HepG2 (cell line): Measurements from ENCODE around the gene CORT. TPM values are rescaled to one million over a fixed set of nuclear protein-coding genes. Genes with fewer than 3 reads are reported as not detected.

Experiments
- ADNP ChIP-seq: sonication (generic); formaldehyde crosslinking; IDR thresholded peaks from 2 replicates; pipeline ENCODE4 v1.4.0; 2020; ENCODE audit warnings: missing genetic modification reagents
- AHR ChIP-seq: IDR thresholded peaks from 2 replicates; pipeline ENCODE4 v1.6.1; 2018; ENCODE audit warnings: missing genetic modification reagents, missing compliant biosample characterization
- DNMT3B ChIP-seq: conservative IDR thresholded peaks from 2 replicates; pipeline ENCODE4 v1.6.1; 2016; ENCODE audit warnings: missing biosample characterization, control low read depth
- DPF2 ChIP-seq: sonication (generic); formaldehyde crosslinking; IDR thresholded peaks from 2 replicates; pipeline ENCODE4 v1.4.0; 2020; ENCODE audit warnings: mild to moderate bottlenecking, low read depth, missing genetic modification reagents, borderline replicate concordance
- IRF1 ChIP-seq: sonication (generic); formaldehyde crosslinking; IDR thresholded peaks from 2 replicates; pipeline ENCODE4 v1.4.0; 2020; ENCODE audit warnings: low read depth, mild to moderate bottlenecking, missing genetic modification reagents
- PHF8 ChIP-seq: sonication (generic); formaldehyde crosslinking; IDR thresholded peaks from 2 replicates; pipeline ENCODE4 v1.5.0; 2020; ENCODE audit warnings: missing genetic modification reagents
- POGZ ChIP-seq: sonication (generic); formaldehyde crosslinking; IDR thresholded peaks from 2 replicates; pipeline ENCODE4 v1.4.0; 2020; ENCODE audit warnings: mild to moderate bottlenecking, missing genetic modification reagents
- SALL1 ChIP-seq: sonication (generic); formaldehyde crosslinking; IDR thresholded peaks from 2 replicates; pipeline ENCODE4 v1.8.0; 2022; ENCODE audit warnings: mild to moderate bottlenecking, missing genetic modification reagents
- SIN3A ChIP-seq: IDR thresholded peaks from 2 replicates; pipeline ENCODE4 v1.6.1; 2011; ENCODE audit warnings: low read depth, mild to moderate bottlenecking, control low read depth, low read length, borderline replicate concordance
- SNAPC4 ChIP-seq: sonication (generic); formaldehyde crosslinking; IDR thresholded peaks from 2 replicates; pipeline ENCODE4 v1.4.0; 2020; ENCODE audit warnings: mild to moderate bottlenecking, missing genetic modification reagents
- SOX5 ChIP-seq: IDR thresholded peaks from 2 replicates; pipeline ENCODE4 v1.6.1; 2016; ENCODE audit warnings: borderline replicate concordance
- TBX2 ChIP-seq: sonication (generic); formaldehyde crosslinking; IDR thresholded peaks from 2 replicates; pipeline ENCODE4 v1.5.0; 2020; ENCODE audit warnings: missing genetic modification reagents, mild to moderate bottlenecking, borderline replicate concordance
- U2AF2 ChIP-seq: fragments of 200-400 bp; formaldehyde crosslinking; IDR thresholded peaks from 2 replicates; pipeline ENCODE4 v1.6.1; 2017; ENCODE audit warnings: low read depth, mild to moderate bottlenecking, low read length
- ZFP1 ChIP-seq: IDR thresholded peaks from 2 replicates; pipeline ENCODE4 v1.6.1; 2016
- ZNF30 ChIP-seq: sonication (generic); formaldehyde crosslinking; IDR thresholded peaks from 2 replicates; pipeline ENCODE4 v1.5.0; 2020; ENCODE audit warnings: mild to moderate bottlenecking, missing genetic modification reagents
- ZNF354B ChIP-seq: sonication (generic); formaldehyde crosslinking; IDR thresholded peaks from 2 replicates; pipeline ENCODE4 v1.8.0; 2022; ENCODE audit warnings: mild to moderate bottlenecking, missing genetic modification reagents
- ZNF430 ChIP-seq: sonication (generic); formaldehyde crosslinking; IDR thresholded peaks from 2 replicates; pipeline ENCODE4 v1.9.0; 2021; ENCODE audit warnings: mild to moderate bottlenecking, missing genetic modification reagents
- ZNF598 ChIP-seq: sonication (generic); formaldehyde crosslinking; IDR thresholded peaks from 2 replicates; pipeline ENCODE4 v1.5.1; 2020; ENCODE audit warnings: mild to moderate bottlenecking, missing genetic modification reagents, borderline replicate concordance
- ZNF777 ChIP-seq: sonication (generic); formaldehyde crosslinking; IDR thresholded peaks from 2 replicates; pipeline ENCODE4 v1.4.0; 2020; ENCODE audit warnings: missing genetic modification reagents
- ZNF781 ChIP-seq: sonication (generic); formaldehyde crosslinking; IDR thresholded peaks from 2 replicates; pipeline ENCODE4 v1.5.1; 2020; ENCODE audit warnings: borderline replicate concordance, mild to moderate bottlenecking, missing genetic modification reagents; ENCODE audit errors: not compliant biosample characterization
- ZNF839 ChIP-seq: sonication (generic); formaldehyde crosslinking; IDR thresholded peaks from 2 replicates; pipeline ENCODE4 v1.4.0; 2020; ENCODE audit warnings: missing genetic modification reagents, mild to moderate bottlenecking, borderline replicate concordance
- polyA plus RNA-seq, 8 experiments: library from polyadenylated mRNA; depleted of rRNA in 3 of 8; stranded (reverse) in 7 of 8; unstranded in 1 of 8; fragments of >200 nt; fragmentation: Illumina TruSeq in 4 of 8; extraction: Trizol in 4 of 8; gene quantifications; 2 replicates each; pipeline versions ENCODE4 v1.2.1 to v1.2.3, GENCODE V29; 2011 to 2016; ENCODE audit warnings: low read depth in 4 of 8, missing spikeins in 1 of 8, mixed read lengths in 1 of 8; ENCODE audit not compliant: insufficient read depth in 1 of 8
- total RNA-seq, 5 experiments: library from RNA; depleted of rRNA; stranded (reverse); fragments of >200 nt; fragmentation: Illumina TruSeq; extraction: Trizol; gene quantifications; 2 replicates each; pipeline ENCODE4 v1.2.3, GENCODE V29; 2016; ENCODE audit warnings: low read depth in 1 of 5
- TF ChIP-seq, protein P1 (sequence below): IDR thresholded peaks from 2 replicates; pipeline ENCODE4 v1.6.1; 2016; ENCODE audit warnings: missing compliant biosample characterization, missing genetic modification reagents, borderline replicate concordance
- TF ChIP-seq, protein P2 (sequence below): fragments of 450-650 bp; IDR thresholded peaks from 2 replicates; pipeline ENCODE4 v1.6.1; 2017

Gene CORT
- total and polyA plus RNA-seq, 2 of the 13 experiments (the other 11 are each of a cell fraction or from before 2014, with no cell fraction given): 0.11 to 0.62 TPM

DNA sequence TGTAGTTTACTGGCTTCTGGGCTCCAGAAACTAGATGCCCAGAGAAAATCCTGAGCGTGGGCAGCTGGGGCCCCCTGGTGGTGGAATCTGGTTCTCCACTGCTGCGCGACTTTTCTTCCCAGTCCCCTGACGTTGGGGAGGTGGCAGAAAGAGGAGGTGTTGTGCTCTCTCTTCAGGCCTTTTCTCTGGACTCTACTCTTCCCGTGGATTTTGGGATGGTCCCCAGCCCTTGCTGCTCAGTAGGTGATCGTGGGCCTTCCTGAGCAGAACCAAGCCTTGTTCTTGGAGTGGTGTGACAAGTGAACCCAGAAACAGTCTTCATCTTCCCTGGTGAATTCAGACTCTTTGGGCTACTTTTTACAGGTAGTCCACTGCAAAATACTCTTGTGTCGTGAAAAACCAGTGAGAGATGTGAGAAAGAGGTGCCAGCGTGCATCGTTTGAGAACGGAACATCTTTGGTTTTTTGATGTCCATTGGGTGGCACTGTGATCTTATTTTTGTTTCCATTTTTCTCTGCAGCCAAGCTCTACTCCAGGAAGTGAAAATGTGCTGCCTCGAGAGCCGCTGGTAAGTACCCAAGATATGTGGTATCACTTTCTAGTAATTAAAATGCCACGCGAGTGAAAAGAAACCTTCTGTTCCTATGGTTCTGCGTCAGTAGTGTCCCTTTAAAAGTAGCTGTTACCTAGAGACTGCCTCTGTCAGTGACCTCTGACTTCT lies 45.1 kb downstream of the CORT start (continued):
- TF ChIP-seq SNAPC4 (CRISPR knock-in tag) (no peak), ZNF30 (CRISPR knock-in tag) (no peak), ZNF839 (CRISPR knock-in tag) (no peak), DNMT3B (no peak), ZNF777 (CRISPR knock-in tag) (no peak), ADNP (no peak), PHF8 (CRISPR knock-in tag) (no peak), SOX5 (CRISPR knock-in tag) (no peak), TBX2 (CRISPR knock-in tag) (0 out of 2 replicates have a peak, but pooled peaks have one; percentile 30), ZNF354B (CRISPR knock-in tag) (no peak), ZNF430 (no peak), U2AF2 (no peak), POGZ (CRISPR knock-in tag) (no peak), ZNF781 (CRISPR knock-in tag) (peak; percentile 35), IRF1 (CRISPR knock-in tag) (no peak), ZFP1 (CRISPR knock-in tag) (no peak), SALL1 (no peak), DPF2 (no peak), SIN3A (no peak), AHR (CRISPR knock-in tag) (no peak), ZNF598 (CRISPR knock-in tag) (0 out of 2 replicates have a peak, but pooled peaks have one; percentile 25)
- TF ChIP-seq, protein P1, sequence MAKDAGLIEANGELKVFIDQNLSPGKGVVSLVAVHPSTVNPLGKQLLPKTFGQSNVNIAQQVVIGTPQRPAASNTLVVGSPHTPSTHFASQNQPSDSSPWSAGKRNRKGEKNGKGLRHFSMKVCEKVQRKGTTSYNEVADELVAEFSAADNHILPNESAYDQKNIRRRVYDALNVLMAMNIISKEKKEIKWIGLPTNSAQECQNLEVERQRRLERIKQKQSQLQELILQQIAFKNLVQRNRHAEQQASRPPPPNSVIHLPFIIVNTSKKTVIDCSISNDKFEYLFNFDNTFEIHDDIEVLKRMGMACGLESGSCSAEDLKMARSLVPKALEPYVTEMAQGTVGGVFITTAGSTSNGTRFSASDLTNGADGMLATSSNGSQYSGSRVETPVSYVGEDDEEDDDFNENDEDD (CRISPR knock-in tag): no peak
- TF ChIP-seq, protein P2, sequence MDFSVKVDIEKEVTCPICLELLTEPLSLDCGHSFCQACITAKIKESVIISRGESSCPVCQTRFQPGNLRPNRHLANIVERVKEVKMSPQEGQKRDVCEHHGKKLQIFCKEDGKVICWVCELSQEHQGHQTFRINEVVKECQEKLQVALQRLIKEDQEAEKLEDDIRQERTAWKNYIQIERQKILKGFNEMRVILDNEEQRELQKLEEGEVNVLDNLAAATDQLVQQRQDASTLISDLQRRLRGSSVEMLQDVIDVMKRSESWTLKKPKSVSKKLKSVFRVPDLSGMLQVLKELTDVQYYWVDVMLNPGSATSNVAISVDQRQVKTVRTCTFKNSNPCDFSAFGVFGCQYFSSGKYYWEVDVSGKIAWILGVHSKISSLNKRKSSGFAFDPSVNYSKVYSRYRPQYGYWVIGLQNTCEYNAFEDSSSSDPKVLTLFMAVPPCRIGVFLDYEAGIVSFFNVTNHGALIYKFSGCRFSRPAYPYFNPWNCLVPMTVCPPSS: no peak
